Fibroblast of lung (primary cell): ENCODE data around the gene KCTD2.

ENCODE experiments used
- EZH2 ChIP-seq: IDR thresholded peaks from 2 replicates; pipeline ENCODE4 v1.5.1; 2012; ENCODE audit warnings: low read length, control low read depth, mild to moderate bottlenecking; ENCODE audit errors: missing control alignments
- TF ChIP-seq, protein P1 (sequence below), 2 donors: IDR thresholded peaks in 1 of 2; conservative IDR thresholded peaks in 1 of 2; 1 replicate in 1 of 2; 2 replicates in 1 of 2; pipeline ENCODE4 v1.5.1; 2011 to 2012; ENCODE audit warnings: low read length in 2 of 2, control low read depth in 1 of 2, inconsistent platforms in 1 of 2, low read depth in 1 of 2, mild to moderate bottlenecking in 1 of 2

DNA sequence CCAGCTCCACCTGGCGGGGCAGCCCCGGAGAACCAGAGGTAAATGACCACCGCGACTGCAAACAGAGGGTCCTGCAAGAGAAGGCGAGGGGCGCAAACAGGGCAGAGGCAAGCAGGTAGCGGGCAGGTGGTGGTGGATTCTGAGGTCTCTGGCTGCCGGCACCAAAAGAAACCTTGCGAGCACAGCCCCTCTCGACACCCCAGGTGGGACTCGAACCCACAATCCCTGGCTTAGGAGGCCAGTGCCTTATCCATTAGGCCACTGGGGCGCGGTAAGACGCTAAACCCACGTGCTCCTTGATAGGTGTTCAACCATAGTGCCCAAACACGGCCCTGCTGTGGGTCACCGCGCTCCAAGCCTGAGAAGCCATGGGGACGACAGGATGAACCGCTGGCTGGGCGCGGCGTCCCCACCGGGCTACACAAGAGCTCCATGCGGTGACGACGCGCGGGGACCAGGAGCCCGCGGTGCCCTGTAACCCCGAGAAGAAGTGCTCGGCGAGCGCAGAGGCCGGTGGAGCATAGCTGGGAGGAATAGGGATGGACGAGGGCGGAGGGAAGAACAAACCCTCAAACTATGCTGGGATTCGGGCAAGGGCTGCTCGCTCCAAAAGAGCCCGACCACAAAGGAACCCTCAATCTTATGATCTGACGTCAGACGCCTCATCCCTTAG, 12.7 kb upstream of the KCTD2 start:
- TF ChIP-seq, protein P1, sequence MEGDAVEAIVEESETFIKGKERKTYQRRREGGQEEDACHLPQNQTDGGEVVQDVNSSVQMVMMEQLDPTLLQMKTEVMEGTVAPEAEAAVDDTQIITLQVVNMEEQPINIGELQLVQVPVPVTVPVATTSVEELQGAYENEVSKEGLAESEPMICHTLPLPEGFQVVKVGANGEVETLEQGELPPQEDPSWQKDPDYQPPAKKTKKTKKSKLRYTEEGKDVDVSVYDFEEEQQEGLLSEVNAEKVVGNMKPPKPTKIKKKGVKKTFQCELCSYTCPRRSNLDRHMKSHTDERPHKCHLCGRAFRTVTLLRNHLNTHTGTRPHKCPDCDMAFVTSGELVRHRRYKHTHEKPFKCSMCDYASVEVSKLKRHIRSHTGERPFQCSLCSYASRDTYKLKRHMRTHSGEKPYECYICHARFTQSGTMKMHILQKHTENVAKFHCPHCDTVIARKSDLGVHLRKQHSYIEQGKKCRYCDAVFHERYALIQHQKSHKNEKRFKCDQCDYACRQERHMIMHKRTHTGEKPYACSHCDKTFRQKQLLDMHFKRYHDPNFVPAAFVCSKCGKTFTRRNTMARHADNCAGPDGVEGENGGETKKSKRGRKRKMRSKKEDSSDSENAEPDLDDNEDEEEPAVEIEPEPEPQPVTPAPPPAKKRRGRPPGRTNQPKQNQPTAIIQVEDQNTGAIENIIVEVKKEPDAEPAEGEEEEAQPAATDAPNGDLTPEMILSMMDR (conservative IDR thresholded peaks at IDR 0.05 in 1 of 2, IDR thresholded peaks at IDR 0.05 in 1 of 2; ENCODE audit: low read depth in 1 of 2, low read length in 2 of 2), result peak; percentile 7 to 14
- TF ChIP-seq EZH2, result no peak
